Endothelial cell of umbilical vein (primary cell): ENCODE data around the gene ISLR. TPM values are rescaled to one million over a fixed set of nuclear protein-coding genes. Genes with fewer than 3 reads are reported as not detected.

Experiments
- BruUV-seq: library from RNA; stranded (reverse); fragments of 400-500 nt; replicated peaks from 2 replicates; lab custom pipeline; 2021; lab: Mats Ljungman, UMichigan
- CTCF ChIA-PET: fragments of 300-600, 350-600 bp; sonication (Branson Sonifier 250); formaldehyde crosslinking; loops from one replicate; lab custom pipeline; 2021; ENCODE audit warnings: antibody characterized with exemption, inconsistent platforms; lab: Charles Lee
- POLR2A ChIA-PET: fragments of 300-600, 350-600 bp; sonication (Branson Sonifier 250); formaldehyde crosslinking; loops from one replicate; lab custom pipeline; 2021; ENCODE audit warnings: antibody characterized with exemption, inconsistent platforms; lab: Charles Lee
- DNase-seq: peaks from one replicate; pipeline ENCODE4 v3.0.0-alpha.2; 2011; ENCODE audit warnings: low read depth, low spot score
- FAIRE-seq: peaks from 2 replicates; lab custom pipeline; 2011; peaks lifted over from hg19 to GRCh38; lab: Jason Lieb, UNC
- H2AFZ ChIP-seq: 2 replicates; pipeline ENCODE4 v1.6.0; 2012; ENCODE audit warnings: low read depth, low read length, control low read depth, inconsistent platforms
- H3K27ac ChIP-seq: 2 replicates; pipeline ENCODE4 v1.5.1; 2011; ENCODE audit warnings: low read depth, mild to moderate bottlenecking, control low read depth, low read length, moderate library complexity; ENCODE audit not compliant: insufficient read depth
- H3K27me3 ChIP-seq, 2 experiments: 2 replicates each; pipeline versions ENCODE4 v1.6.0 to v1.6.1; 2011; ENCODE audit warnings: low read length in 2 of 2, mixed read lengths in 1 of 2; ENCODE audit not compliant: control insufficient read depth in 2 of 2, insufficient read depth in 2 of 2
- H3K36me3 ChIP-seq, 2 experiments: 2 replicates in 1 of 2; 3 replicates in 1 of 2; pipeline ENCODE4 v1.5.1; 2011; ENCODE audit warnings: low read length in 2 of 2, mild to moderate bottlenecking in 1 of 2, moderate library complexity in 1 of 2; ENCODE audit not compliant: control insufficient read depth in 2 of 2, insufficient read depth in 2 of 2; ENCODE audit errors: extremely low read depth in 1 of 2
- H3K4me1 ChIP-seq: 3 replicates; pipeline ENCODE4 v1.5.1; 2011; ENCODE audit warnings: mild to moderate bottlenecking, low read length; ENCODE audit not compliant: control insufficient read depth, insufficient read depth; ENCODE audit errors: extremely low read depth
- H3K4me2 ChIP-seq: 2 replicates; pipeline ENCODE4 v1.6.1; 2011; ENCODE audit warnings: low read length, control low read depth, mixed read lengths; ENCODE audit not compliant: insufficient read depth
- H3K4me3 ChIP-seq, 3 experiments: fragments of 200-600 bp in 1 of 3; sonication (generic), shearing (Covaris generic) in 1 of 3; replicated peaks in 1 of 3; 2 replicates each; pipeline ENCODE4 v1.5.1; 2011 to 2016; ENCODE audit warnings: control low read depth in 3 of 3, low read length in 3 of 3, mild to moderate bottlenecking in 2 of 3, inconsistent platforms in 1 of 3, low read depth in 1 of 3, moderate library complexity in 1 of 3; ENCODE audit not compliant: insufficient read depth in 1 of 3
- H3K79me2 ChIP-seq: 2 replicates; pipeline ENCODE4 v1.6.0; 2012; ENCODE audit warnings: low read length, inconsistent platforms; ENCODE audit not compliant: control insufficient read depth, insufficient read depth
- H3K9ac ChIP-seq: replicated peaks from 2 replicates; pipeline ENCODE3; 2011; ENCODE audit warnings: low read length, control low read depth; ENCODE audit not compliant: insufficient read depth; ENCODE audit errors: extremely low read depth
- H3K9me1 ChIP-seq: replicated peaks from 3 replicates; pipeline ENCODE4 v1.6.0; 2011; ENCODE audit warnings: mild to moderate bottlenecking, low read length; ENCODE audit not compliant: control insufficient read depth, insufficient read depth; ENCODE audit errors: extremely low read depth
- H3K9me3 ChIP-seq: replicated peaks from 2 replicates; pipeline ENCODE4 v1.5.1; 2012; ENCODE audit warnings: low read length, inconsistent platforms; ENCODE audit not compliant: control insufficient read depth, insufficient read depth
- H4K20me1 ChIP-seq: replicated peaks from 2 replicates; pipeline ENCODE3; 2011; ENCODE audit warnings: mild to moderate bottlenecking, low read length; ENCODE audit not compliant: control insufficient read depth, insufficient read depth; ENCODE audit errors: extremely low read depth
- EZH2 ChIP-seq: IDR thresholded peaks from 2 replicates; pipeline ENCODE4 v1.6.1; 2012; ENCODE audit warnings: borderline replicate concordance, low read depth, mild to moderate bottlenecking, moderate library complexity, low read length, inconsistent platforms; ENCODE audit not compliant: severe bottlenecking
- FOS ChIP-seq: IDR thresholded peaks from 2 replicates; pipeline ENCODE4 v1.6.1; 2011; ENCODE audit warnings: mild to moderate bottlenecking, low read length, moderate library complexity, borderline replicate concordance; ENCODE audit not compliant: insufficient read depth
- GATA2 ChIP-seq: IDR thresholded peaks from 2 replicates; pipeline ENCODE4 v1.7.0; 2011; ENCODE audit warnings: low read depth, mild to moderate bottlenecking, moderate library complexity, mixed read lengths, low read length; ENCODE audit not compliant: insufficient read length, insufficient read depth
- JUN ChIP-seq: IDR thresholded peaks from 2 replicates; pipeline ENCODE4 v1.6.1; 2011; ENCODE audit warnings: borderline replicate concordance, low read depth; ENCODE audit not compliant: insufficient read length, insufficient read depth
- MYC ChIP-seq: IDR thresholded peaks from one replicate; pipeline ENCODE4 v1.6.1; 2011; ENCODE audit warnings: mild to moderate bottlenecking, low read depth, low read length
- POLR2A ChIP-seq: IDR thresholded peaks from 2 replicates; pipeline ENCODE4 v1.6.1; 2012; ENCODE audit warnings: low read depth, mild to moderate bottlenecking, control low read depth, low read length
- POLR2AphosphoS5 ChIP-seq: IDR thresholded peaks from 2 replicates; pipeline ENCODE4 v1.6.1; 2012; ENCODE audit warnings: low read depth, mild to moderate bottlenecking, control low read depth, low read length, moderate library complexity; ENCODE audit not compliant: insufficient read depth
- dilution Hi-C: fragments of 300-500 bp; cut with MboI; formaldehyde crosslinking; loops from one replicate; pipeline ENCODE4 v1.15.0; 2019; ENCODE audit warnings: low sequenced_read_pairs; ENCODE audit not compliant: extremely low pct_ligation_motif_present
- intact Hi-C: fragments of 100-400 bp; cut with micrococcal nuclease; formaldehyde crosslinking; loops from one replicate; pipeline ENCODE4 v1.10.0; 2022
- polyA plus RNA-seq, 4 experiments: library from polyadenylated mRNA; depleted of rRNA in 3 of 4; stranded (reverse) in 3 of 4; unstranded in 1 of 4; fragments of >200 nt; gene quantifications; 2 replicates each; pipeline versions ENCODE4 v1.2.1 to v1.2.3, GENCODE V29; 2011 to 2012; ENCODE audit warnings: missing spikeins in 1 of 4
- total RNA-seq: library from RNA; stranded (reverse); gene quantifications from 2 replicates; pipeline ENCODE4 v1.2.3, GENCODE V29; 2021
- TF ChIP-seq, protein P1 (sequence below), 2 donors: IDR thresholded peaks; 1 replicate in 1 of 2; 2 replicates in 1 of 2; pipeline ENCODE4 v1.5.1; 2011; ENCODE audit warnings: low read length in 2 of 2, mild to moderate bottlenecking in 2 of 2, moderate library complexity in 2 of 2, control low read depth in 1 of 2, inconsistent platforms in 1 of 2, low read depth in 1 of 2; ENCODE audit not compliant: insufficient read depth in 1 of 2; ENCODE audit errors: extremely low read depth in 1 of 2
- TF ChIP-seq, protein P2 (sequence below): IDR thresholded peaks from 2 replicates; pipeline ENCODE4 v1.6.1; 2011; ENCODE audit not compliant: insufficient read depth, insufficient read length

Gene ISLR
- total and polyA plus RNA-seq, 2 donors (not counting 3 experiments of a cell fraction or from before 2014, with no cell fraction given): not detected

DNA sequence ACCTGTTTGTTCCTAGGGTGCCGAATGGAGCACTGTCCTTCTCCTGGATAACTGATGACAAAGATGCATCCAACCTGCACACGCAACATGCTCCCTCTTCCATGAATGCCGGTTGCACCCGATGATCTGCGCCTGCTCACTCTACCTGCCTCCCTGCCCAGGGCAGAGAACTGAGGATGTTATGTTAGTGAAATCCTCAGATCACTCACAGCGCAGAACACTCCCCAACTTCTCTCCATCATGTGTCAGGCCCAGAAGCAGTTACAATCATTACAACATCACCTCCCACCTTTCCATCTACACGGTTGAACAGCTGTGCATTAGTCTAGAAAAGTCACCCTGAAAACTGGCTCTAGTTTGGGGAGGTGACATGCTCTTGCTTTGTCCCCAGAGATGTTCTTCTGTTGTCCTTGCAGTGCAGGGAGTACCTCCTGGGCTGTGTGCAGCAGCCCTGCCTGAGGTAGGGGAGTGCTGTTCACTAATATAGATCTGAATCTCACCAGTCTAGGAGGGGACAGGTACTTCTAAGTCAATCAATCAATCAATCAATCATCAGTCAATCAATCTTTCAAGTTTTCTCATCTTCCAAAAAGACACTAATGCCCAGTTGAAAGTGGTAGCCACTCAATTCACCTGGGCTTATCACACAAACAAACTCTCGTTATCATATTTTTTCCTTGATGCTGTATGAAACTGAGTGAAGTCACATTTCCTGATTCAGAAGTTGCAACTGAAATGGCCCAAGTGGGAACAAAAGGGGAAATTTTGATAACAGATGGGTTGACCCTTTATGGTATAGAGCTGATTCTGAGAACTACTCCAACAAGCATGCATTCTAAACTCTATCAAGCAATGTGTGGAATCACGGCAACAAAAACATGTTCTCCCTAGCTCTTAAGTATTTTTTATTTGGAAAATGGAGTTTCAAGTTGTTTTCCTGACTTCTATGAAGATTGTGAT, 15.4 kb upstream of the ISLR start:
- CTCF ChIA-PET: interaction anchor here (2.0 kb wide), 1 partner anchor 14 kb away, joined by 4 read pairs; no protein-coding TSS in a partner anchor
- no peak for FAIRE-seq
- intact Hi-C loops: no loop called here
- Histone ChIP-seq H3K9me1 (no peaks in the 10 kb centered on the region), H3K9ac (no peak overlapping the region), H3K36me3 (no peaks in the 10 kb centered on the region), H3K4me1 (no peaks in the 10 kb centered on the region), H3K27me3 (peaks cover 11 to 22% of the 10 kb centered on the region in 2 experiments), H3K4me3 (no peak overlapping the region), H2AFZ (no peak overlapping the region), H4K20me1 (no peaks in the 10 kb centered on the region), H3K79me2 (no peaks in the 10 kb centered on the region), H3K27ac (no peak overlapping the region), H3K4me2 (no peak overlapping the region), H3K9me3 (no peaks in the 10 kb centered on the region)
- no peak for DNase-seq
- BruUV-seq: no TSS peak
- dilution Hi-C loops: no loop called here
- POLR2A ChIA-PET: no interaction called here
- TF ChIP-seq JUN: no peak
- TF ChIP-seq, protein P1, sequence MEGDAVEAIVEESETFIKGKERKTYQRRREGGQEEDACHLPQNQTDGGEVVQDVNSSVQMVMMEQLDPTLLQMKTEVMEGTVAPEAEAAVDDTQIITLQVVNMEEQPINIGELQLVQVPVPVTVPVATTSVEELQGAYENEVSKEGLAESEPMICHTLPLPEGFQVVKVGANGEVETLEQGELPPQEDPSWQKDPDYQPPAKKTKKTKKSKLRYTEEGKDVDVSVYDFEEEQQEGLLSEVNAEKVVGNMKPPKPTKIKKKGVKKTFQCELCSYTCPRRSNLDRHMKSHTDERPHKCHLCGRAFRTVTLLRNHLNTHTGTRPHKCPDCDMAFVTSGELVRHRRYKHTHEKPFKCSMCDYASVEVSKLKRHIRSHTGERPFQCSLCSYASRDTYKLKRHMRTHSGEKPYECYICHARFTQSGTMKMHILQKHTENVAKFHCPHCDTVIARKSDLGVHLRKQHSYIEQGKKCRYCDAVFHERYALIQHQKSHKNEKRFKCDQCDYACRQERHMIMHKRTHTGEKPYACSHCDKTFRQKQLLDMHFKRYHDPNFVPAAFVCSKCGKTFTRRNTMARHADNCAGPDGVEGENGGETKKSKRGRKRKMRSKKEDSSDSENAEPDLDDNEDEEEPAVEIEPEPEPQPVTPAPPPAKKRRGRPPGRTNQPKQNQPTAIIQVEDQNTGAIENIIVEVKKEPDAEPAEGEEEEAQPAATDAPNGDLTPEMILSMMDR (IDR thresholded peaks at IDR 0.05; ENCODE audit: extremely low read depth in 1 of 2, insufficient read depth in 1 of 2, low read depth in 1 of 2, low read length in 2 of 2): no peak
- no peak for TF ChIP-seq EZH2
- no peak for TF ChIP-seq FOS
- TF ChIP-seq, protein P2, sequence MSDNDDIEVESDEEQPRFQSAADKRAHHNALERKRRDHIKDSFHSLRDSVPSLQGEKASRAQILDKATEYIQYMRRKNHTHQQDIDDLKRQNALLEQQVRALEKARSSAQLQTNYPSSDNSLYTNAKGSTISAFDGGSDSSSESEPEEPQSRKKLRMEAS: no peak
- no peak for TF ChIP-seq MYC
- no peak for TF ChIP-seq GATA2
- no peak for TF ChIP-seq POLR2AphosphoS5
- no peak for TF ChIP-seq POLR2A
